GM23338 (cell line): ENCODE results near the gene SPATA13.

ENCODE experiments used
- CREB1 ChIP-seq: fragments of 250-450 bp; sonication (Bioruptor Pico); IDR thresholded peaks from 2 replicates; pipeline ENCODE4 v1.5.0; 2020; ENCODE audit warnings: low read depth, mild to moderate bottlenecking, moderate library complexity
- EZH2 ChIP-seq: fragments of 200-600 bp; sonication (generic); IDR thresholded peaks from one replicate; pipeline ENCODE4 v1.8.0; 2017; ENCODE audit warnings: antibody characterized with exemption, mild to moderate bottlenecking, low read depth; ENCODE audit not compliant: unreplicated experiment
- EZH2phosphoT487 ChIP-seq: fragments of 200-600 bp; sonication (generic); IDR thresholded peaks from one replicate; pipeline ENCODE4 v1.8.1; 2018; ENCODE audit warnings: antibody characterized with exemption; ENCODE audit not compliant: unreplicated experiment
- POLR2AphosphoS5 ChIP-seq: IDR thresholded peaks from 2 replicates; pipeline ENCODE4 v1.6.1; 2016; ENCODE audit warnings: antibody characterized with exemption, low read depth
- TF ChIP-seq, protein P1 (sequence below), 2 experiments: fragments of 200-600 bp in 1 of 2; sonication (generic) in 1 of 2; conservative IDR thresholded peaks; 2 replicates each; pipeline versions ENCODE4 v1.5.1 to v1.6.1; 2016 to 2017; ENCODE audit warnings: antibody characterized with exemption in 2 of 2, low read depth in 2 of 2, mild to moderate bottlenecking in 2 of 2, moderate library complexity in 1 of 2
- TF ChIP-seq, protein P2 (sequence below): IDR thresholded peaks from one replicate; pipeline ENCODE4 v1.6.1; 2018; ENCODE audit warnings: antibody characterized with exemption; ENCODE audit not compliant: unreplicated experiment

DNA sequence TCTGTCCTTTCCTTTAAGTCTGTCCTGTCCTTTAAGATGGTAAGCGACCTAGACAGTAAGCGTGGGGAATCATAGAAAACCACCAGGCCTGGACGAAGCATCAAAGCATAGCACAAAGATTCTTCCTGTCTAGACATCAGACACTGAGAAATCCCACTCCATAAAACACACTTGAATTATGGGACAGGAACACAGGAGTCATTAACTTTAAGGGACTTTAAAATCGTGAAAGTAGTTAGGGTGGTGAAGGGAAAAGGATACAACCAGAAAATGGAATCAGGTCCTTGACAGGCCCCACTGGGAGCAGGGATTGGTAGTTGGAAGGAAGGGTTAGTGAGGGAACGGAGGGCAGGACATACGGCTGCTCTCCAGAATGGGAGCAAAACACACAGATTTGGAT, 117.2 kb downstream of the SPATA13 start:
- no peak for TF ChIP-seq CREB1 (CRISPR knock-in tag)
- TF ChIP-seq, protein P1, sequence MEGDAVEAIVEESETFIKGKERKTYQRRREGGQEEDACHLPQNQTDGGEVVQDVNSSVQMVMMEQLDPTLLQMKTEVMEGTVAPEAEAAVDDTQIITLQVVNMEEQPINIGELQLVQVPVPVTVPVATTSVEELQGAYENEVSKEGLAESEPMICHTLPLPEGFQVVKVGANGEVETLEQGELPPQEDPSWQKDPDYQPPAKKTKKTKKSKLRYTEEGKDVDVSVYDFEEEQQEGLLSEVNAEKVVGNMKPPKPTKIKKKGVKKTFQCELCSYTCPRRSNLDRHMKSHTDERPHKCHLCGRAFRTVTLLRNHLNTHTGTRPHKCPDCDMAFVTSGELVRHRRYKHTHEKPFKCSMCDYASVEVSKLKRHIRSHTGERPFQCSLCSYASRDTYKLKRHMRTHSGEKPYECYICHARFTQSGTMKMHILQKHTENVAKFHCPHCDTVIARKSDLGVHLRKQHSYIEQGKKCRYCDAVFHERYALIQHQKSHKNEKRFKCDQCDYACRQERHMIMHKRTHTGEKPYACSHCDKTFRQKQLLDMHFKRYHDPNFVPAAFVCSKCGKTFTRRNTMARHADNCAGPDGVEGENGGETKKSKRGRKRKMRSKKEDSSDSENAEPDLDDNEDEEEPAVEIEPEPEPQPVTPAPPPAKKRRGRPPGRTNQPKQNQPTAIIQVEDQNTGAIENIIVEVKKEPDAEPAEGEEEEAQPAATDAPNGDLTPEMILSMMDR (conservative IDR thresholded peaks at IDR 0.05; ENCODE audit: low read depth in 2 of 2), result no peak
- TF ChIP-seq EZH2, result no peak
- no peak for TF ChIP-seq POLR2AphosphoS5
- no peak for TF ChIP-seq EZH2phosphoT487
- TF ChIP-seq, protein P2, sequence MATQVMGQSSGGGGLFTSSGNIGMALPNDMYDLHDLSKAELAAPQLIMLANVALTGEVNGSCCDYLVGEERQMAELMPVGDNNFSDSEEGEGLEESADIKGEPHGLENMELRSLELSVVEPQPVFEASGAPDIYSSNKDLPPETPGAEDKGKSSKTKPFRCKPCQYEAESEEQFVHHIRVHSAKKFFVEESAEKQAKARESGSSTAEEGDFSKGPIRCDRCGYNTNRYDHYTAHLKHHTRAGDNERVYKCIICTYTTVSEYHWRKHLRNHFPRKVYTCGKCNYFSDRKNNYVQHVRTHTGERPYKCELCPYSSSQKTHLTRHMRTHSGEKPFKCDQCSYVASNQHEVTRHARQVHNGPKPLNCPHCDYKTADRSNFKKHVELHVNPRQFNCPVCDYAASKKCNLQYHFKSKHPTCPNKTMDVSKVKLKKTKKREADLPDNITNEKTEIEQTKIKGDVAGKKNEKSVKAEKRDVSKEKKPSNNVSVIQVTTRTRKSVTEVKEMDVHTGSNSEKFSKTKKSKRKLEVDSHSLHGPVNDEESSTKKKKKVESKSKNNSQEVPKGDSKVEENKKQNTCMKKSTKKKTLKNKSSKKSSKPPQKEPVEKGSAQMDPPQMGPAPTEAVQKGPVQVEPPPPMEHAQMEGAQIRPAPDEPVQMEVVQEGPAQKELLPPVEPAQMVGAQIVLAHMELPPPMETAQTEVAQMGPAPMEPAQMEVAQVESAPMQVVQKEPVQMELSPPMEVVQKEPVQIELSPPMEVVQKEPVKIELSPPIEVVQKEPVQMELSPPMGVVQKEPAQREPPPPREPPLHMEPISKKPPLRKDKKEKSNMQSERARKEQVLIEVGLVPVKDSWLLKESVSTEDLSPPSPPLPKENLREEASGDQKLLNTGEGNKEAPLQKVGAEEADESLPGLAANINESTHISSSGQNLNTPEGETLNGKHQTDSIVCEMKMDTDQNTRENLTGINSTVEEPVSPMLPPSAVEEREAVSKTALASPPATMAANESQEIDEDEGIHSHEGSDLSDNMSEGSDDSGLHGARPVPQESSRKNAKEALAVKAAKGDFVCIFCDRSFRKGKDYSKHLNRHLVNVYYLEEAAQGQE, result no peak
